Muscle layer of colon (tissue), 2 donors: Measurements from ENCODE around the gene RBPJL.

ENCODE experiments used
- H3K27ac ChIP-seq: one replicate; pipeline ENCODE4 v1.7.0; 2013; ENCODE audit warnings: low read depth, mild to moderate bottlenecking, low read length, moderate library complexity
- H3K27me3 ChIP-seq, 2 donors: one replicate each; pipeline ENCODE4 v1.7.0; 2013; ENCODE audit warnings: low read length in 2 of 2, mild to moderate bottlenecking in 2 of 2; ENCODE audit not compliant: insufficient read depth in 2 of 2, control insufficient read depth in 1 of 2
- H3K36me3 ChIP-seq: one replicate; pipeline ENCODE4 v1.7.0; 2013; ENCODE audit warnings: mild to moderate bottlenecking, low read length; ENCODE audit not compliant: insufficient read depth
- H3K4me1 ChIP-seq: one replicate; pipeline ENCODE4 v1.7.0; 2013; ENCODE audit warnings: mild to moderate bottlenecking, low read length; ENCODE audit not compliant: insufficient read depth
- H3K4me3 ChIP-seq, 2 donors: one replicate each; pipeline ENCODE4 v1.7.0; 2013; ENCODE audit warnings: low read length in 2 of 2, low read depth in 1 of 2, mild to moderate bottlenecking in 1 of 2, moderate library complexity in 1 of 2
- H3K9ac ChIP-seq: one replicate; pipeline ENCODE4 v1.7.0; 2013; ENCODE audit warnings: low read length
- H3K9me3 ChIP-seq: one replicate; pipeline ENCODE4 v1.7.0; 2013; ENCODE audit warnings: mild to moderate bottlenecking, low read length
- donor health status: abdominal sarcoma.
- donor health status: Adenocarcinoma of cecum.

RBPJL gene

GRCh38 chr20:45279992-45280391 lies 26.6 kb upstream of the RBPJL start:
- Histone ChIP-seq H3K4me3 (no peak overlapping the region), H3K9ac (no peak overlapping the region), H3K36me3 (no peaks in the 10 kb centered on the region), H3K27me3 (peaks cover 0 to 9% of the 10 kb centered on the region in 2 donors), H3K4me1 (no peaks in the 10 kb centered on the region), H3K27ac (no peak overlapping the region), H3K9me3 (no peaks in the 10 kb centered on the region)

GRCh38 chr20:45282700-45283550 lies 23.7 kb upstream of the RBPJL start:
- H3K4me1 ChIP-seq = no peaks in the 10 kb centered on the region
- H3K36me3 ChIP-seq = no peaks in the 10 kb centered on the region
- H3K9ac ChIP-seq = no peak overlapping the region
- H3K4me3 ChIP-seq = no peak overlapping the region
- no peak overlapping the region for H3K27ac ChIP-seq
- H3K27me3 ChIP-seq = peaks cover 0 to 9% of the 10 kb centered on the region in 2 donors
- no peaks in the 10 kb centered on the region for H3K9me3 ChIP-seq

DNA sequence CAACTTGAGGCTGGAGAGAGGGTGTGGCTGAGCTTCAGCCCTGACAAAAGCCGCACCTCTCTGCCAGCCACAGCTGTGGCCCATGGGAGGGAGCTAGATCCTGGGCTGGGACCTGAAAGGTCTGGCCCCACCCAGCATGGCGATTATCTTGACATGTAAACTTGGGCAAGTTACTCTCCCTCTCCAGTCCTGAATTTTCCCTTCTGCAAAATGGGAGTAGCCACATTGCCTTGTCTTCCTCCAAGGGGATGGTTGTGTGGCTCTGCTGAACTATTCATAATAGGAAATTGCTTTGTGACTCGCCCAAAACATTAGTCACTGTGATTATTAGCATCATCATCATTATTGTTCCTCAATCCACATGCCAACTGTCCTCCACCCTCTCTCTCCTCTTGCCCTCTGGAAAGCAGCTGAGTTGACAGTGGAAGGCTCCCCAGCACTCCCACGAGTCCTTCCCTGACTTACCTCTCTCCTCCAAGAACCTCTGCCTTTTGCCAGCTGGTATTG lies 23.0 kb upstream of the RBPJL start:
- H3K27ac ChIP-seq = no peak overlapping the region
- no peaks in the 10 kb centered on the region for H3K9me3 ChIP-seq
- H3K4me3 ChIP-seq = no peak overlapping the region
- H3K9ac ChIP-seq = no peak overlapping the region
- no peaks in the 10 kb centered on the region for H3K4me1 ChIP-seq
- H3K27me3 ChIP-seq = peaks cover 0 to 9% of the 10 kb centered on the region in 2 donors
- H3K36me3 ChIP-seq = no peaks in the 10 kb centered on the region

GRCh38 chr20:45288376-45288775 lies 18.3 kb upstream of the RBPJL start:
- Histone ChIP-seq H3K27me3 (peaks cover 0 to 7% of the 10 kb centered on the region in 2 donors), H3K9me3 (no peaks in the 10 kb centered on the region)

GRCh38 chr20:45288860-45289259 lies 17.8 kb upstream of the RBPJL start:
- Histone ChIP-seq H3K4me3 (no peak overlapping the region), H3K9ac (no peak overlapping the region), H3K36me3 (no peaks in the 10 kb centered on the region), H3K27me3 (peaks cover 0 to 12% of the 10 kb centered on the region in 2 donors), H3K27ac (no peak overlapping the region), H3K9me3 (no peaks in the 10 kb centered on the region), H3K4me1 (peaks cover 7% of the 10 kb centered on the region)

More at GRCh38 chr20:45288376-45288775, 18.3 kb upstream of the RBPJL start:
- no peak overlapping the region for H3K27ac ChIP-seq
- H3K4me1 ChIP-seq = peaks cover 6% of the 10 kb centered on the region
- H3K4me3 ChIP-seq = no peak overlapping the region
- H3K36me3 ChIP-seq = no peaks in the 10 kb centered on the region
- no peak overlapping the region for H3K9ac ChIP-seq

- Histone ChIP-seq H3K4me1 (peaks cover 12% of the 10 kb centered on the region), H3K4me3 (no peak overlapping the region), H3K9ac (no peak overlapping the region), H3K27ac (no peak overlapping the region), H3K27me3 (peaks cover 0 to 17% of the 10 kb centered on the region in 2 donors), H3K36me3 (no peaks in the 10 kb centered on the region), H3K9me3 (no peaks in the 10 kb centered on the region)
Observed at GRCh38 chr20:45289942-45290676, 16.5 kb upstream of the RBPJL start.

GRCh38 chr20:45290677-45291355 lies 15.8 kb upstream of the RBPJL start:
- Histone ChIP-seq H3K4me3 (no peak overlapping the region), H3K27me3 (peaks cover 0 to 17% of the 10 kb centered on the region in 2 donors), H3K36me3 (no peaks in the 10 kb centered on the region), H3K9ac (no peak overlapping the region), H3K9me3 (no peaks in the 10 kb centered on the region), H3K27ac (no peak overlapping the region), H3K4me1 (peaks cover 12% of the 10 kb centered on the region)

GRCh38 chr20:45291526-45291925 lies 15.1 kb upstream of the RBPJL start:
- Histone ChIP-seq H3K27ac (no peak overlapping the region), H3K36me3 (no peaks in the 10 kb centered on the region), H3K9ac (no peak overlapping the region), H3K4me3 (no peak overlapping the region), H3K27me3 (peaks cover 0 to 17% of the 10 kb centered on the region in 2 donors), H3K4me1 (peaks cover 12% of the 10 kb centered on the region), H3K9me3 (no peaks in the 10 kb centered on the region)

DNA sequence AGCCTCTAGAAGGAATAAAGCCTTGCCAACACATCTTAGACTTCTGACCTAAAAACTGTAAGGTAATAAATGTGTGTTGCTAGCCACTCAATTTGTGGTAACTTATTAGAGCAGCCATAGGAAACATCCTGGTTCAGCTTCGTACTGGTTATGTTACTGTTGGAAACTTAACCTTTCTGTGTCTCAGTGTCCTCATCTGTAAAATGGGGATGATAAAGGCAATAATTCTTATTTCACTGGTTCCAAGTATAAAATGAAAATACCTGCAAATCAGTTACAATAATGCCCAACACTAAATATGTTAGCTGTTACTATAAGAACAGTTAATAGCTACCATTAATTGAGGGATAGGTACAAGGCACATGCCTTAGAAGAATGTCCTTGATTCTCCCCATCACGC lies 14.3 kb upstream of the RBPJL start:
- no peak overlapping the region for H3K27ac ChIP-seq
- peaks cover 0 to 17% of the 10 kb centered on the region in 2 donors for H3K27me3 ChIP-seq
- H3K4me1 ChIP-seq = peaks cover 12% of the 10 kb centered on the region
- no peaks in the 10 kb centered on the region for H3K9me3 ChIP-seq
- H3K36me3 ChIP-seq = no peaks in the 10 kb centered on the region
- no peak overlapping the region for H3K4me3 ChIP-seq
- H3K9ac ChIP-seq = no peak overlapping the region

DNA sequence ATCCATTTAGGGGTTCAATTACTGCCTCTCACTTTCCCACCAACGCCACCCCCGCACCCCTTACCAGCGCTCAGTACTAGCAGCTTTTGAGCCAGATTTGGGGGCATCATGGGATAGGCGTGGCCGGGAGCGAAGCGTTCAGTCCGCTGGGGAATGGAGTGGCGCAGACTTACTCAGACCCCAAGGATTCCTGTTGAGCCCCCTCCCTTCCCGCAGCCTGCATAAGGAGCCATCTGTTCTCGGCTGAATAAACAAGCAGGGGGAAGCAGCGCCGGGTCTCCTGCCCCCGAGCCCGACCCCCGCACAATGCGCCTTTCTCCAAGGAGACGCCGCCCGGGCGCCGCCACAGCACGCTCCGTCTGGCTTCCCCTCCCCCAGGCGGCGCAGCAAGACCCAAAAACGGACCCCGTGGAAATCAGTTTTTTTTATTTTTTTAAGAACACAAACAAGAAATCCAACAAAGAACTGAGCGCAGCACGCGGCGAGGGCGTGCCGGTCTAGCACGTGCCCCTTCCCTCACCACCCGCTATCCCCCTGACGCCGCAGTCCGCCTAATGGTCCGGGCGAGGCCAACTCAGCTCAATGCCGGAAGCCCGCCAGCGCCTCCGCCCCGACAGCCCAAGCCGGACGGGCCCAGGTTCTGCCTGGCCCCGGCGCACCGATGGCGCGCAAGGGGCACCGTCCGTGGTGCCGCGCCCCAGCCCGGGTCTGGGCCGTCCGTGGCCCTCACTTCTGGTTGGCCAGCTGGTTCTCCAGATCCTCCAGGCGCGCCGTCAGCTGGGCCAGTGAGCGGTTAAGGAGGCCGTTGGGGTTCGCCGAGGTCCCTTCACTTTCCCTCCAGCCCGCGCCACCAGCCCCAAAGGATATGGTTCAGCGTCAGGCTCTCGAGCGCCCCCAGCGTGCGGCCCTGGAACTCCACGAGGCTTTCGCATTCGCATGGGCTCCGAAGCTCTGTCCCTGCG lies 13.3 kb upstream of the RBPJL start:
- peaks cover 12% of the 10 kb centered on the region for H3K4me1 ChIP-seq
- no peak overlapping the region for H3K9ac ChIP-seq
- H3K36me3 ChIP-seq = no peaks in the 10 kb centered on the region
- H3K9me3 ChIP-seq = no peaks in the 10 kb centered on the region
- H3K27me3 ChIP-seq = peaks cover 0 to 25% of the 10 kb centered on the region in 2 donors
- H3K27ac ChIP-seq = no peak overlapping the region
- peak overlapping the region; percentile 53 to 62 for H3K4me3 ChIP-seq
